K562 (cell line): ENCODE data around the gene MEGF10. TPM values are rescaled to one million over a fixed set of nuclear protein-coding genes. Genes with fewer than 3 reads are reported as not detected.
"Not testable (repeated sequence)": the region's sequence is repeated elsewhere in the genome, so short reads cannot be mapped to it uniquely, and the experiment has no call there.

Experiments
- ATAC-seq: fragments of 200-7000 bp; cut with Tn5 transposase; 3 replicates; pipeline ENCODE4 v1.9.1; 2020; ENCODE audit warnings: moderate library complexity
- BruUV-seq: library from RNA; stranded (reverse); fragments of 400-500 nt; replicated peaks from 2 replicates; lab custom pipeline; 2021; lab: Mats Ljungman, UMichigan
- CTCF ChIA-PET: fragments of 300-600 bp; formaldehyde crosslinking; extraction: SDS; loops from one replicate; lab custom pipeline; 2021; ENCODE audit warnings: low intra/inter-chr PET ratio; lab: Yijun Ruan, JAX
- POLR2A ChIA-PET: fragments of 300-600, 350-650 bp; sonication (Branson Sonifier 250); formaldehyde crosslinking; extraction: SDS; loops from one replicate; lab custom pipeline; 2021; ENCODE audit warnings: antibody characterized with exemption, inconsistent platforms; lab: Yijun Ruan, JAX
- DNase-seq, 4 experiments: peaks; one replicate each; pipeline versions ENCODE4 v3.0.0 to v3.0.0-alpha.2; 2011 to 2018; ENCODE audit warnings: low spot score in 3 of 4, mixed read lengths in 3 of 4; ENCODE audit errors: extremely low read depth in 1 of 4
- FAIRE-seq: peaks from 2 replicates; lab custom pipeline; 2011; peaks lifted over from hg19 to GRCh38; lab: Jason Lieb, UNC
- H2AFZ ChIP-seq: 2 replicates; pipeline ENCODE4 v1.6.0; 2011; ENCODE audit warnings: low read depth, low read length, control low read depth, inconsistent platforms
- H3K27ac ChIP-seq: fragments of 200-600 bp; 3 replicates; pipeline ENCODE4 v1.8.0; 2011; ENCODE audit warnings: low read depth, mild to moderate bottlenecking, control low read depth, inconsistent platforms, low read length, moderate library complexity, mixed read lengths; ENCODE audit errors: extremely low read depth
- H3K27me3 ChIP-seq, 2 experiments: fragments of 300-600 bp in 1 of 2; 2 replicates in 1 of 2; 3 replicates in 1 of 2; pipeline versions ENCODE4 v1.6.0 to v1.8.0; 2011; ENCODE audit warnings: inconsistent platforms in 2 of 2, low read length in 2 of 2, mild to moderate bottlenecking in 1 of 2, mixed read lengths in 1 of 2, moderate library complexity in 1 of 2; ENCODE audit not compliant: control insufficient read depth in 2 of 2, insufficient read depth in 2 of 2
- H3K36me3 ChIP-seq: fragments of 300-600 bp; 3 replicates; pipeline ENCODE4 v1.8.0; 2011; ENCODE audit warnings: mild to moderate bottlenecking, low read length, inconsistent platforms; ENCODE audit not compliant: control insufficient read depth, insufficient read depth
- H3K4me1 ChIP-seq, 2 experiments: fragments of 200-600 bp in 1 of 2; replicated peaks in 1 of 2; 2 replicates in 1 of 2; 3 replicates in 1 of 2; pipeline versions ENCODE4 v1.5.1 to v1.8.0; 2011; ENCODE audit warnings: inconsistent platforms in 2 of 2, low read length in 2 of 2, mild to moderate bottlenecking in 1 of 2, mixed read lengths in 1 of 2, moderate library complexity in 1 of 2; ENCODE audit not compliant: control insufficient read depth in 2 of 2, insufficient read depth in 2 of 2
- H3K4me2 ChIP-seq: 2 replicates; pipeline ENCODE4 v1.6.1; 2011; ENCODE audit warnings: low read length, control low read depth, inconsistent platforms, mixed read lengths; ENCODE audit not compliant: insufficient read depth
- H3K4me3 ChIP-seq: fragments of 200-600 bp; sonication (generic), shearing (Covaris generic); 2 replicates; pipeline ENCODE4 v1.5.1; 2016; ENCODE audit warnings: control low read depth, inconsistent platforms
- H3K79me2 ChIP-seq: fragments of 200-600 bp; 3 replicates; pipeline ENCODE4 v1.8.0; 2011; ENCODE audit warnings: low read length, inconsistent platforms; ENCODE audit not compliant: control insufficient read depth, insufficient read depth
- H3K9ac ChIP-seq, 2 experiments: 2 replicates each; pipeline versions ENCODE4 v1.6.0 to v1.6.1; 2011; ENCODE audit warnings: low read depth in 2 of 2, low read length in 2 of 2, control low read depth in 1 of 2, inconsistent platforms in 1 of 2, mild to moderate bottlenecking in 1 of 2, mixed read lengths in 1 of 2; ENCODE audit not compliant: insufficient read depth in 1 of 2
- H3K9me1 ChIP-seq: one replicate; pipeline ENCODE4 v1.6.0; 2011; ENCODE audit warnings: inconsistent platforms, mild to moderate bottlenecking, low read length, moderate library complexity; ENCODE audit not compliant: control insufficient read depth, insufficient read depth
- H3K9me3 ChIP-seq: replicated peaks from 2 replicates; pipeline ENCODE4 v1.5.1; 2011; ENCODE audit warnings: low read depth, low read length, inconsistent platforms; ENCODE audit not compliant: control insufficient read depth, insufficient read depth
- H4K20me1 ChIP-seq: replicated peaks from 2 replicates; pipeline ENCODE4 v1.6.1; 2011; ENCODE audit warnings: low read length, inconsistent platforms, mixed read lengths; ENCODE audit not compliant: control insufficient read depth, insufficient read depth
- CC2D1A ChIP-seq: fragments of 450-650 bp; IDR thresholded peaks from 2 replicates; pipeline ENCODE4 v1.6.1; 2017; ENCODE audit warnings: mild to moderate bottlenecking
- CHD7 ChIP-seq: fragments of 200-600 bp; sonication (generic); IDR thresholded peaks from one replicate; pipeline ENCODE4 v1.6.1; 2012; ENCODE audit warnings: mild to moderate bottlenecking, low read depth, low read length, inconsistent platforms
- PRMT5 ChIP-seq: sonication (generic); formaldehyde crosslinking; IDR thresholded peaks from 2 replicates; pipeline ENCODE4 v1.5.0; 2020; ENCODE audit warnings: missing genetic modification reagents
- WGBS: fragments of 100-300 bp; shearing (Covaris generic); methylation state at CpG from one replicate; pipeline ENCODE4 v1.1.6; 2016; ENCODE audit warnings: low coverage, mixed read lengths; ENCODE audit not compliant: insufficient coverage; ENCODE audit errors: missing lambda C conversion rate; 5-methylcytosine and 5-hydroxymethylcytosine counted together
- in situ Hi-C: fragments of 300-500 bp; cut with MboI; formaldehyde crosslinking; loops from 4 replicates; pipeline ENCODE4 v1.15.0; 2018; ENCODE audit warnings: inconsistent platforms, mixed read lengths
- intact Hi-C: fragments of 100-400 bp; cut with micrococcal nuclease; formaldehyde crosslinking; loops from 2 replicates; pipeline ENCODE4 v1.14.2; 2022
- polyA plus RNA-seq, 8 experiments: library from polyadenylated mRNA; depleted of rRNA in 4 of 8; stranded (reverse) in 5 of 8; unstranded in 3 of 8; fragments of >200 nt; fragmentation: Nextera tagmentation in 2 of 8; fragmentation: Illumina TruSeq in 1 of 8; extraction: Ambion mirVana in 2 of 8; extraction: Trizol in 1 of 8; gene quantifications; 2 replicates each; pipeline versions ENCODE4 v1.2.1 to v1.2.3, GENCODE V29; 2011 to 2014; ENCODE audit warnings: inconsistent platforms in 1 of 8, missing spikeins in 1 of 8
- total RNA-seq, 7 experiments: library from RNA; depleted of rRNA in 6 of 7; stranded (reverse); fragments of >200 nt in 6 of 7; fragmentation: Illumina TruSeq in 2 of 7; extraction: Trizol in 2 of 7; gene quantifications; 2 replicates each; pipeline versions ENCODE4 v1.2.1 to v1.2.3, GENCODE V29; 2011 to 2021; ENCODE audit warnings: low replicate concordance in 1 of 7

MEGF10 gene
- total and polyA plus RNA-seq, 9 of the 15 experiments (the other 6 are each of a cell fraction or from before 2014, with no cell fraction given) = 0.07 TPM; not detected in 8

GRCh38 chr5:127260686-127261085, 29.9 kb upstream of the MEGF10 start (continued):
- TF ChIP-seq CHD7 = no peak
- TF ChIP-seq CC2D1A = no peak
- no peak for TF ChIP-seq PRMT5 (CRISPR knock-in tag)

GRCh38 chr5:127265473-127265872, 25.1 kb upstream of the MEGF10 start:
- H3K9me1 ChIP-seq, CTCF ChIA-PET, H3K4me1 ChIP-seq, H3K79me2 ChIP-seq, BruUV-seq, H3K4me2 ChIP-seq, DNase-seq, H3K9ac ChIP-seq, H3K27ac ChIP-seq, H2AFZ ChIP-seq, H3K27me3 ChIP-seq, H4K20me1 ChIP-seq, H3K9me3 ChIP-seq, ATAC-seq, H3K4me3 ChIP-seq, H3K36me3 ChIP-seq, intact Hi-C loops, FAIRE-seq, POLR2A ChIA-PET: not testable (repeated sequence)
- in situ Hi-C loops = loop anchor here (5.0 kb wide), 1 partner anchor 63 kb away; no protein-coding TSS in a partner anchor
- no CpG with 5 or more reads among the region's 1 CpG for WGBS

- POLR2A ChIA-PET, DNase-seq, H3K27me3 ChIP-seq, H3K27ac ChIP-seq, H3K9me1 ChIP-seq, BruUV-seq, H3K36me3 ChIP-seq, H3K4me2 ChIP-seq, H2AFZ ChIP-seq, H3K79me2 ChIP-seq, H3K4me3 ChIP-seq, H3K9ac ChIP-seq, intact Hi-C loops, FAIRE-seq, ATAC-seq, H3K4me1 ChIP-seq, H3K9me3 ChIP-seq, H4K20me1 ChIP-seq, CTCF ChIA-PET: not testable (repeated sequence)
- WGBS = 2% methylated on average over 8 of the region's 9 CpGs
- in situ Hi-C loops = loop anchor here (5.0 kb wide), 1 partner anchor 66 kb away; no protein-coding TSS in a partner anchor
Measured at GRCh38 chr5:127268342-127268741, 22.3 kb upstream of the MEGF10 start.
